ENCODE measurements around the gene ZNF440. TPM values are rescaled to one million over a fixed set of nuclear protein-coding genes. Genes with fewer than 3 reads are reported as not detected.

The ZNF440 gene
- total and polyA plus RNA-seq, 2 experiments from 2014 or later, result 1.9 to 17.0 TPM

DNA sequence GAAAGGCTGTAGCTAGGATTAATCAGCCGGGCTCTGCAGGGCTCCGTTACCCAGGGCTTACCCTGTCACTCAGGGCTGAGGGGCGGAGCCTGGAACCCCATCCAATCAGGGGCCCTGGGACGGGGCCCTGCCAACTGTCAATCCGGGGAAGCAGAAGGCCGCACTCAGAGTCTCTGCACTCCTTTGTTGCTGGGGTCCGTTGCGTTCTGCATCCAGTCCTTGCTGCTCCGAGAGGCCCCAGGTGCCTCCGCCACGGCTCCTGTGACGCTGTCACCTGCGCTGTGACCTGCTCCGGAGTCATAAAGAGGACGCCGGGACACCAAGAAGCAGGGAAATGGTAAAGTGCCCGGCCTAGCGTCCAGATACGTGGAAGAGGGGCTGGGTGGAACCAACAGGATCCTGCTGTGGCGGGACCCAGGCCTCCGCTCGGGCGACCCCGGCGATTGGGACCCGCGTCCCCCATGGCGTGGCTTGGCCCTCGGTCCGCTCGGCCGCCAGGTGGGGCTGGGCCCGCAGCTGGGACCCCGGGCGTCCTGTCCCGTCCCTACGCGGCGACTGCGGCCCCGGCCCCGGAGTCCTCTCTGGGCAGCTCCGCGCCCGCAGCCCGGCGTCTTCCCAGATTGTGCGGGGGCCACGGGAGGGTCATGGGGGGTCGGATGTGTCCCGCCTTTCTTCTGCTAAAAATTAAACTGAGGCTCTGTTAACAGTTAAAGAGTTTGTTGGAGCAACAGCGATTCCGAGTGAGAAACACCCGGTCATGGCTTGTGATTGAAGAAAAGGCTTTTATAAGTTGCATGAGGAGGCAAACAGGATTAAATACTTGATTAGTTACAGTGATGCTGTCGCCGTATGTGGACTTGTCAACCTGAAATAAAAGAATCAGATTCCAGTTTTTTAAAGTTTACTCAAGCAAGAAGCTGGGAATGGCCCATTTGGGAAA is 15.4 kb upstream of the ZNF440 start, which contains the start of gene ZNF491:
Gene ZNF491, plus strand, starts transcription at position 133 of the 940 bp plus-strand sequence. CDS start 7,431 bp downstream, outside the sequence.
- TF ChIP-seq EZH2 (IDR thresholded peaks at IDR 0.05; ENCODE audit: borderline replicate concordance), result no peak
- TF ChIP-seq, protein P1, sequence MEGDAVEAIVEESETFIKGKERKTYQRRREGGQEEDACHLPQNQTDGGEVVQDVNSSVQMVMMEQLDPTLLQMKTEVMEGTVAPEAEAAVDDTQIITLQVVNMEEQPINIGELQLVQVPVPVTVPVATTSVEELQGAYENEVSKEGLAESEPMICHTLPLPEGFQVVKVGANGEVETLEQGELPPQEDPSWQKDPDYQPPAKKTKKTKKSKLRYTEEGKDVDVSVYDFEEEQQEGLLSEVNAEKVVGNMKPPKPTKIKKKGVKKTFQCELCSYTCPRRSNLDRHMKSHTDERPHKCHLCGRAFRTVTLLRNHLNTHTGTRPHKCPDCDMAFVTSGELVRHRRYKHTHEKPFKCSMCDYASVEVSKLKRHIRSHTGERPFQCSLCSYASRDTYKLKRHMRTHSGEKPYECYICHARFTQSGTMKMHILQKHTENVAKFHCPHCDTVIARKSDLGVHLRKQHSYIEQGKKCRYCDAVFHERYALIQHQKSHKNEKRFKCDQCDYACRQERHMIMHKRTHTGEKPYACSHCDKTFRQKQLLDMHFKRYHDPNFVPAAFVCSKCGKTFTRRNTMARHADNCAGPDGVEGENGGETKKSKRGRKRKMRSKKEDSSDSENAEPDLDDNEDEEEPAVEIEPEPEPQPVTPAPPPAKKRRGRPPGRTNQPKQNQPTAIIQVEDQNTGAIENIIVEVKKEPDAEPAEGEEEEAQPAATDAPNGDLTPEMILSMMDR (IDR thresholded peaks at IDR 0.05; ENCODE audit: poor library complexity), result peak; percentile 53
- H3K9me2 ChIP-seq (replicated peaks; ENCODE audit: insufficient read depth), result no peaks in the 10 kb centered on the region
- H3K27me3 ChIP-seq, result no peaks in the 10 kb centered on the region
- under 1% methylated on average over 56 of the region's 56 CpGs for WGBS (ENCODE audit: low lambda C conversion rate, missing lambda C conversion rate)
- peak within 1 kb of the TSS; percentile 81 for H3K4me2 ChIP-seq
- DNase-seq (ENCODE audit: low spot score), result peak; percentile 96
- H3K4me3 ChIP-seq, result peak within 1 kb of the TSS; percentile 64
- H3K27ac ChIP-seq, result peak within 1 kb of the TSS; percentile 83
- H2AFZ ChIP-seq, result peak within 1 kb of the TSS; percentile 85
- H4K20me1 ChIP-seq (ENCODE audit: insufficient read depth, poor library complexity, severe bottlenecking), result no peaks in the 10 kb centered on the region
- peaks cover 2% of the 10 kb centered on the region for H3K9me3 ChIP-seq (ENCODE audit: low read depth)
- H3K4me1 ChIP-seq (ENCODE audit: insufficient read depth), result peaks cover 7% of the 10 kb centered on the region
- H3K36me3 ChIP-seq (replicated peaks; ENCODE audit: insufficient read depth, low read depth), result no peaks in the 10 kb centered on the region
- H3K79me2 ChIP-seq, result peaks cover 12% of the 10 kb centered on the region

DNA sequence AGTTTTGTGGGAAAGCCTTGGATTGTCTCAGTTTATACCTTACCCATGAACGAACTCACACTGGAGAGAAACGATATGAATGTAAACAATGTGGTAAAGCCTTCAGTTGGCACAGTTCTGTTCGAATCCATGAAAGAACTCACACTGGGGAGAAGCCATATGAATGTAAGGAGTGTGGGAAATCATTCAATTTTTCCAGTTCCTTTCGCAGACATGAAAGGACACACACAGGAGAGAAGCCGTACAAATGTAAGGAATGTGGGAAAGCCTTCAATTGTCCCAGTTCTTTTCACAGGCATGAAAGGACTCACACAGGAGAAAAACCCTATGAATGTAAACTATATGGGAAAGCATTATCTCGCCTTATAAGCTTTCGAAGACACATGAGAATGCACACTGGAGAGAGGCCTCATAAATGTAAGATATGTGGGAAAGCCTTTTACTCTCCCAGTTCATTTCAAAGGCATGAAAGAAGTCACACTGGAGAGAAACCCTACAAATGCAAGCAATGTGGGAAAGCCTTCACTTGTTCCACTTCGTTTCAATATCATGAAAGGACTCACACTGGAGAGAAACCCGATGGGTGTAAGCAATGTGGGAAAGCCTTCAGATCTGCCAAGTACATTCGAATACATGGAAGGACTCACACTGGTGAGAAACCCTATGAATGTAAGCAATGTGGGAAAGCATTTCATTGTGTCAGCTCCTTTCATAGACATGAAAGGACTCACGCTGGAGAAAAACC is 7.5 kb upstream of the ZNF440 start:
- H3K4me2 ChIP-seq, result no peak overlapping the region
- no peaks in the 10 kb centered on the region for H3K4me1 ChIP-seq (ENCODE audit: insufficient read depth)
- H2AFZ ChIP-seq, result no peak overlapping the region
- H3K36me3 ChIP-seq (replicated peaks; ENCODE audit: insufficient read depth, low read depth), result no peaks in the 10 kb centered on the region
- H3K79me2 ChIP-seq, result no peaks in the 10 kb centered on the region
- H3K4me3 ChIP-seq, result no peak overlapping the region
- H3K9me3 ChIP-seq (ENCODE audit: low read depth), result peaks cover 40% of the 10 kb centered on the region
- H3K27me3 ChIP-seq, result no peaks in the 10 kb centered on the region
- no peak for DNase-seq (ENCODE audit: low spot score)
- H3K9me2 ChIP-seq (replicated peaks; ENCODE audit: insufficient read depth), result no peaks in the 10 kb centered on the region
- no peaks in the 10 kb centered on the region for H4K20me1 ChIP-seq (ENCODE audit: insufficient read depth, poor library complexity, severe bottlenecking)
- no peak for TF ChIP-seq EZH2 (IDR thresholded peaks at IDR 0.05; ENCODE audit: borderline replicate concordance)
- TF ChIP-seq, protein P1 (IDR thresholded peaks at IDR 0.05; ENCODE audit: poor library complexity), result no peak
- TF ChIP-seq EZH2phosphoT487 (IDR thresholded peaks at IDR 0.05; ENCODE audit: low read depth, severe bottlenecking, unreplicated experiment), result no peak
- H3K27ac ChIP-seq, result no peak overlapping the region
- 97% methylated on average over 11 of the region's 11 CpGs for WGBS (ENCODE audit: low lambda C conversion rate, missing lambda C conversion rate)

DNA sequence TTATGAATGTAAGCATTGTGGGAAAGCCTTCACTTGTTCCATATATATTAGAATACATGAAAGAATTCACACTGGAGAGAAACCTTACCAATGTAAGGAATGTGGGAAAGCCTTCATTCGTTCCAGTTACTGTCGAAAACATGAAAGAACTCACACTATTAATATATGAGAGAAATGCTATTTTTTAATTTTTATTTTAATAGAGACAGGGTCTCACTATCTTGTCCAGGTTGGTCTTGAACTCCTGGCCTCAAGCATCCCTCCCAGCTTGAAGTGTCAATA is 7.0 kb upstream of the ZNF440 start:
- H3K27me3 ChIP-seq, result no peaks in the 10 kb centered on the region
- no peaks in the 10 kb centered on the region for H3K4me1 ChIP-seq (ENCODE audit: insufficient read depth)
- peaks cover 40% of the 10 kb centered on the region for H3K9me3 ChIP-seq (ENCODE audit: low read depth)

More for the DNA sequence above, 7.0 kb upstream of the ZNF440 start:
- H3K9me2 ChIP-seq (replicated peaks; ENCODE audit: insufficient read depth), result no peaks in the 10 kb centered on the region
- no peak overlapping the region for H2AFZ ChIP-seq
- TF ChIP-seq EZH2phosphoT487 (IDR thresholded peaks at IDR 0.05; ENCODE audit: low read depth, severe bottlenecking, unreplicated experiment), result no peak
- TF ChIP-seq, protein P1 (IDR thresholded peaks at IDR 0.05; ENCODE audit: poor library complexity), result no peak
- TF ChIP-seq EZH2 (IDR thresholded peaks at IDR 0.05; ENCODE audit: borderline replicate concordance), result no peak
- no peaks in the 10 kb centered on the region for H3K79me2 ChIP-seq
- no peaks in the 10 kb centered on the region for H3K36me3 ChIP-seq (replicated peaks; ENCODE audit: insufficient read depth, low read depth)
- WGBS (ENCODE audit: low lambda C conversion rate, missing lambda C conversion rate), result 95% methylated on average over 2 of the region's 2 CpGs
- H3K4me3 ChIP-seq, result no peak overlapping the region
- H3K4me2 ChIP-seq, result no peak overlapping the region
- DNase-seq (ENCODE audit: low spot score), result no peak
- no peaks in the 10 kb centered on the region for H4K20me1 ChIP-seq (ENCODE audit: insufficient read depth, poor library complexity, severe bottlenecking)
- H3K27ac ChIP-seq, result no peak overlapping the region
